ENCODE data around the gene SH3RF3. TPM values are rescaled to one million over a fixed set of nuclear protein-coding genes. Genes with fewer than 3 reads are reported as not detected.
A peak's percentile ranks its signal among the peaks of the same experiment; 100 is the strongest.

Gene SH3RF3
- total RNA-seq, 1 donor from 2014 or later = 7.3 TPM

DNA sequence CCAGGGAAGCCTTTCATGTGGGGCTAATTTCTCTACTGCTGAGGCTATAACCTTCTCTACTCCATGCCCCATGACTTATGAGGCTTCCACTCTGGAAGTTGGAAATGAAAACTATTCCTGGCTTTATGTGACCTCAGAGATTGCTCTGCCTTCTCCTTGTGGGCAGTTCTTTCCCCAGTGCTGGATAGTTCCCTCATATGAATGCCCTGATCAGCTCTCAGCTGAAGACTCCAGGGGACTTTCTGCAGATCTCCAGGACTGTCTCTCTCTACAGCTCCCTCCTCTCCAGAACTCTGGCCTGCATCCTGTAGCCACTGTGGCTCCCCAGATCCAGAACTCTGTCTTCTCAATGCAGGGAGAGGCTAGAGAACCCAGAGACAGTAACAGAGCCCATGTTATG lies 249.7 kb downstream of the SH3RF3 start:
- H3K27me3 Mint-ChIP-seq (ENCODE audit: low read depth, unreplicated experiment) = peaks cover 37% of the 10 kb centered on the region
- Histone ChIP-seq H4K20me1 (ENCODE audit: insufficient read depth, low read length) (peaks cover 51% of the 10 kb centered on the region), H3K9me3 (ENCODE audit: insufficient read depth, low read depth, low read length) (no peaks in the 10 kb centered on the region), H3K4me1 (ENCODE audit: insufficient read depth, low read length) (peaks cover 7% of the 10 kb centered on the region), H3K4me3 (ENCODE audit: insufficient read depth, low read depth, low read length) (no peak overlapping the region), H3K27me3 (ENCODE audit: insufficient read depth, low read length) (no peaks in the 10 kb centered on the region), H3K4me2 (ENCODE audit: low read length) (no peak overlapping the region), H3K36me3 (ENCODE audit: insufficient read depth, low read length) (no peaks in the 10 kb centered on the region), H2AFZ (ENCODE audit: low read depth, low read length) (no peak overlapping the region), H3K27ac (ENCODE audit: low read depth, low read length) (no peak overlapping the region), H3K79me2 (ENCODE audit: insufficient read depth, low read length) (no peaks in the 10 kb centered on the region), H3K9ac (ENCODE audit: low read length) (no peak overlapping the region)
- peaks cover 8% of the 10 kb centered on the region for H3K36me3 Mint-ChIP-seq (ENCODE audit: low read depth, unreplicated experiment)
- no peak for DNase-seq (ENCODE audit: low read depth)
- no peak overlapping the region for H3K4me3 Mint-ChIP-seq (ENCODE audit: unreplicated experiment)
- no peak overlapping the region for H3K27ac Mint-ChIP-seq (ENCODE audit: unreplicated experiment)
- no peaks in the 10 kb centered on the region for H3K9me3 Mint-ChIP-seq (ENCODE audit: unreplicated experiment)
- H3K4me1 Mint-ChIP-seq (ENCODE audit: low read depth, unreplicated experiment) = peaks cover 38% of the 10 kb centered on the region
- TF ChIP-seq CTCF (IDR thresholded peaks at IDR 0.05; ENCODE audit: insufficient read depth, low read depth, low read length) (no peak), EZH2 (IDR thresholded peaks at IDR 0.05; ENCODE audit: insufficient read depth, low read length) (no peak)
- FAIRE-seq = no peak

GRCh38 chr2:109379507-109379906 lies 250.5 kb downstream of the SH3RF3 start:
- Mint-ChIP-seq H3K9me3 (ENCODE audit: unreplicated experiment) (no peaks in the 10 kb centered on the region), H3K27me3 (ENCODE audit: low read depth, unreplicated experiment) (peaks cover 31% of the 10 kb centered on the region), H3K27ac (ENCODE audit: unreplicated experiment) (no peak overlapping the region), H3K36me3 (ENCODE audit: low read depth, unreplicated experiment) (peaks cover 8% of the 10 kb centered on the region), H3K4me1 (ENCODE audit: low read depth, unreplicated experiment) (peaks cover 38% of the 10 kb centered on the region), H3K4me3 (ENCODE audit: unreplicated experiment) (no peak overlapping the region)
- FAIRE-seq = no peak
- Histone ChIP-seq H2AFZ (ENCODE audit: low read depth, low read length) (no peak overlapping the region), H3K4me3 (ENCODE audit: insufficient read depth, low read depth, low read length) (no peak overlapping the region), H3K79me2 (ENCODE audit: insufficient read depth, low read length) (no peaks in the 10 kb centered on the region), H3K9ac (ENCODE audit: low read length) (no peak overlapping the region), H4K20me1 (ENCODE audit: insufficient read depth, low read length) (peaks cover 52% of the 10 kb centered on the region), H3K27me3 (ENCODE audit: insufficient read depth, low read length) (no peaks in the 10 kb centered on the region), H3K36me3 (ENCODE audit: insufficient read depth, low read length) (no peaks in the 10 kb centered on the region), H3K9me3 (ENCODE audit: insufficient read depth, low read depth, low read length) (no peaks in the 10 kb centered on the region), H3K4me1 (ENCODE audit: insufficient read depth, low read length) (peaks cover 7% of the 10 kb centered on the region), H3K4me2 (ENCODE audit: low read length) (no peak overlapping the region), H3K27ac (ENCODE audit: low read depth, low read length) (no peak overlapping the region)
- DNase-seq (ENCODE audit: low read depth) = no peak
- TF ChIP-seq EZH2 (IDR thresholded peaks at IDR 0.05; ENCODE audit: insufficient read depth, low read length) (no peak), CTCF (IDR thresholded peaks at IDR 0.05; ENCODE audit: insufficient read depth, low read depth, low read length) (no peak)

DNA sequence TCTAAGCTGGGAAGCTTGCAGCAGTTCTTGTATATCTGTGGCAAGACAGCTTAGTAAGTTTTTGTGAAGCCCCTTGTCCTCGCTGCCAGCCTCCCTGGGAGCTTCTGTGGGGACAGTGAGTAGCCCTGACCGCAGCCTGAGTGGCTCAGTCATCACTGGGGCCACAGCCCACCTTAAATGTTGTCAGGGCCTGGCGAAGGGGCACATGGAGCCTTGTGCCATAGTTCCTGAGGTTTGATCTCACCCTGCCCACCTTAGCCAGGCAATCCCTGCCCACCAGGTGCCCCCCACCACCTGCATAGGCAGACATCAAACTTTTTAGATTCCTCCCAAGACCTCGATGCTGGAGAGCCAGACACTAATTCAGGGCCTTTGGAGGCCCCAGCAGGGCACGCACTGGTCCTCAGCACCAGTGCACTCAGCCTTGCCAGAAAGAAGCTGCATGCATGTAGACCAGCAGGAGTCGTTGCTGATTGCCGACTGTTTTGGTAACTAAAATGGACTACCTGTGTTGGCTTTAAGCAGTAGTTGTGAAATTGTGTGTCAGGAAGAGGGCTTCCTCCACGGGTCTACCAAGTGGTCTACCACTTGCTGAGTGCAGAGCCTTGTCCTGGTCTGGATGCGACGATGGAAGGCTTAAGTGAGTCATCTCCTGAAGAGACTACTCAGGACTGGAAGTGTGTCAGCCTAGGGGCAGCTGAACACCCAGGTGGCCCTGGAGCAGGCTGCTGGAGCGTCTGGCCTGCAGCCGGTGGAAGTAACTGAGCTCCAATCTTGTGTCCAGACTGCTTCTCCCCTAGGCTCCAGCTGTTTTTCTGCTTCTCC lies 251.7 kb downstream of the SH3RF3 start:
- Mint-ChIP-seq H3K4me3 (ENCODE audit: unreplicated experiment) (no peak overlapping the region), H3K36me3 (ENCODE audit: low read depth, unreplicated experiment) (peaks cover 8% of the 10 kb centered on the region), H3K27ac (ENCODE audit: unreplicated experiment) (no peak overlapping the region), H3K9me3 (ENCODE audit: unreplicated experiment) (no peaks in the 10 kb centered on the region), H3K4me1 (ENCODE audit: low read depth, unreplicated experiment) (peaks cover 38% of the 10 kb centered on the region), H3K27me3 (ENCODE audit: low read depth, unreplicated experiment) (peaks cover 29% of the 10 kb centered on the region)
- H2AFZ ChIP-seq (ENCODE audit: low read depth, low read length) = no peak overlapping the region
- no peak overlapping the region for H3K4me2 ChIP-seq (ENCODE audit: low read length)
- peaks cover 52% of the 10 kb centered on the region for H4K20me1 ChIP-seq (ENCODE audit: insufficient read depth, low read length)
- H3K9me3 ChIP-seq (ENCODE audit: insufficient read depth, low read depth, low read length) = no peaks in the 10 kb centered on the region
- H3K79me2 ChIP-seq (ENCODE audit: insufficient read depth, low read length) = no peaks in the 10 kb centered on the region
- FAIRE-seq = no peak
- no peak for TF ChIP-seq EZH2 (IDR thresholded peaks at IDR 0.05; ENCODE audit: insufficient read depth, low read length)
- no peak for TF ChIP-seq CTCF (IDR thresholded peaks at IDR 0.05; ENCODE audit: insufficient read depth, low read depth, low read length)
- H3K9ac ChIP-seq (ENCODE audit: low read length) = no peak overlapping the region
- peak; percentile 24 for DNase-seq (ENCODE audit: low read depth)
- H3K27ac ChIP-seq (ENCODE audit: low read depth, low read length) = no peak overlapping the region
- no peak overlapping the region for H3K4me3 ChIP-seq (ENCODE audit: insufficient read depth, low read depth, low read length)
- peaks cover 7% of the 10 kb centered on the region for H3K4me1 ChIP-seq (ENCODE audit: insufficient read depth, low read length)
- H3K27me3 ChIP-seq (ENCODE audit: insufficient read depth, low read length) = no peaks in the 10 kb centered on the region
- H3K36me3 ChIP-seq (ENCODE audit: insufficient read depth, low read length) = no peaks in the 10 kb centered on the region
